ENCODE measurements around the gene HTR3D. TPM values are rescaled to one million over a fixed set of nuclear protein-coding genes. Genes with fewer than 3 reads are reported as not detected.
A peak's percentile ranks its signal among the peaks of the same experiment; 100 is the strongest.

The HTR3D gene
- total and polyA plus RNA-seq, 2 of the 13 experiments (the other 11 are each of a cell fraction or from before 2014, with no cell fraction given): not detected

- TF ChIP-seq ZNF720 (CRISPR knock-in tag; IDR thresholded peaks at IDR 0.05): no peak
- 0 out of 2 replicates have a peak, but pooled peaks have one; percentile 9 for TF ChIP-seq CTCF (CRISPR knock-in tag; IDR thresholded peaks at IDR 0.05)
- 0 out of 2 replicates have a peak, but pooled peaks have one; percentile 36 for TF ChIP-seq REPIN1 (CRISPR knock-in tag; IDR thresholded peaks at IDR 0.05; ENCODE audit: borderline replicate concordance, low read depth)
These were observed 49.7 kb downstream of the HTR3D start (continued) for GRCh38 chr3:184081116-184081830.

GRCh38 chr3:184082034-184082433 lies 50.5 kb downstream of the HTR3D start:
- no peaks in the 10 kb centered on the region for H3K79me2 ChIP-seq (ENCODE audit: insufficient read depth, low read length)
- H3K27me3 ChIP-seq (ENCODE audit: control insufficient read depth in 1 of 2, insufficient read depth in 2 of 2, low read length in 2 of 2): peaks cover 1 to 3% of the 10 kb centered on the region in 2 experiments; a peak in 2 of 5 replicates
- H3K27ac ChIP-seq (ENCODE audit: extremely low read length, insufficient read depth, low read length): no peak overlapping the region
- H3K9ac ChIP-seq (ENCODE audit: insufficient read depth, low read depth, low read length): no peak overlapping the region
- H2AFZ ChIP-seq (ENCODE audit: low read length): no peak overlapping the region
- 68% methylated on average over 5 of the region's 10 CpGs for WGBS (ENCODE audit: low lambda C conversion rate)
- H4K20me1 ChIP-seq (ENCODE audit: insufficient read depth, low read length): no peaks in the 10 kb centered on the region
- ATAC-seq (peak; percentile 17; the same call in 1 of the 3 replicates), FAIRE-seq (no peak), DNase-seq (ENCODE audit: low spot score) (no peak)
- no peaks in the 10 kb centered on the region for H3K4me1 ChIP-seq (ENCODE audit: insufficient read depth, low read length)
- peak overlapping the region in 1 of 3 experiments; percentile 6; a peak in 1 of 6 replicates for H3K4me3 ChIP-seq (replicated peaks in 1 of 3; ENCODE audit: insufficient read depth in 1 of 3, low read depth in 2 of 3, low read length in 3 of 3)
- H3K4me2 ChIP-seq (ENCODE audit: low read depth, low read length): peak overlapping the region; percentile 53; the same call in 1 of the 2 replicates
- intact Hi-C loops (cut with micrococcal nuclease; ENCODE audit: unreplicated experiment) (no loop called here), in situ Hi-C loops (cut with HindIII; ENCODE audit: extremely low pct_ligation_motif_present, low pct_unique_long_range_greater_than_20kb) (no loop called here)
- BruUV-seq (replicated peaks): no TSS peak
- CTCF ChIA-PET (ENCODE audit: low intra/inter-chr PET ratio, low total read pairs): no interaction called here
- peaks cover 9% of the 10 kb centered on the region for H3K9me3 ChIP-seq (ENCODE audit: low read length)
- POLR2A ChIA-PET: no interaction called here
- no peak for TF ChIP-seq PITX1 (CRISPR knock-in tag; IDR thresholded peaks at IDR 0.05)
- TF ChIP-seq ZBTB38 (CRISPR knock-in tag; IDR thresholded peaks at IDR 0.05): no peak
- TF ChIP-seq BCL3 (CRISPR knock-in tag; IDR thresholded peaks at IDR 0.05): no peak
- no peak for TF ChIP-seq ARNT2 (CRISPR knock-in tag; IDR thresholded peaks at IDR 0.05; ENCODE audit: low read depth)
- TF ChIP-seq ELF3 (CRISPR knock-in tag; IDR thresholded peaks at IDR 0.05): no peak
- no peak for TF ChIP-seq ATAD3A (CRISPR knock-in tag; IDR thresholded peaks at IDR 0.05)
- TF ChIP-seq ZBTB8A (CRISPR knock-in tag; IDR thresholded peaks at IDR 0.05; ENCODE audit: borderline replicate concordance, low read depth): no peak
- H3K36me3 ChIP-seq (replicated peaks in 1 of 2; ENCODE audit: control insufficient read depth in 1 of 2, insufficient read depth in 2 of 2, low read length in 2 of 2): no peaks in the 10 kb centered on the region

All from HepG2 (cell line).